ENCODE results near the gene POU4F3. TPM values are rescaled to one million over a fixed set of nuclear protein-coding genes. Genes with fewer than 3 reads are reported as not detected.

Gene POU4F3
- total and polyA plus RNA-seq, 3 donors from 2014 or later: not detected

DNA sequence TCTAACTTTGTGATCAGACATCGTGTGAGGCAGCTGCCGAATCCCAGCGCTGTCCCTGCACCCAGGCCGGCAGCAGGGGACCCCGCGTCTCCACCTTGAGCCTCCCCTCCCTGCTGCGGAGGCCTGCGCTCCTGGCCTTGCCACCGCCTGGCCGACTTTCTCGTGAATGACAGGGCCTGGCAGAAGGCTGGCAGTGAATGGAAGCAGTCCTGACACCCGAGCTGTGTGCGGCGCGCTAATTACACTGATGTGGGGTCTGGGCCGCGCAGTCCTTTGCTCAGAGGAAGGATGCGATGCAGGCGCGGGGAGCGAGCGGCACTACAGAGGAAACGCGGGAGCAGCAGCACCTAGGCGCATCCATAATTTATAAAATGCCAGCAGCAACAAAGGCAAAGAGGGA lies 40.3 kb downstream of the POU4F3 start:
- no peaks in the 10 kb centered on the region for H3K9me3 ChIP-seq
- H3K4me1 ChIP-seq: no peaks in the 10 kb centered on the region
- no peak for TF ChIP-seq POLR2A (IDR thresholded peaks at IDR 0.05)
- no peaks in the 10 kb centered on the region for H3K36me3 ChIP-seq (ENCODE audit: low read depth, missing control alignments)
- 10 to 20% methylated on average over 24 to 25 of the region's 25 CpGs for WGBS, 2 donors
- no peak overlapping the region for H3K27ac ChIP-seq
- peak; percentile 18 for DNase-seq
- H3K4me3 ChIP-seq: peak overlapping the region in 1 of 2 donors; percentile 15
- intact Hi-C loops (cut with DNase I; ENCODE audit: low total_unique reads): no loop called here
- no peaks in the 10 kb centered on the region for H3K27me3 ChIP-seq

- WGBS, 2 donors: 90 to 93% methylated on average over 2 of the region's 2 CpGs
- TF ChIP-seq, protein P1, sequence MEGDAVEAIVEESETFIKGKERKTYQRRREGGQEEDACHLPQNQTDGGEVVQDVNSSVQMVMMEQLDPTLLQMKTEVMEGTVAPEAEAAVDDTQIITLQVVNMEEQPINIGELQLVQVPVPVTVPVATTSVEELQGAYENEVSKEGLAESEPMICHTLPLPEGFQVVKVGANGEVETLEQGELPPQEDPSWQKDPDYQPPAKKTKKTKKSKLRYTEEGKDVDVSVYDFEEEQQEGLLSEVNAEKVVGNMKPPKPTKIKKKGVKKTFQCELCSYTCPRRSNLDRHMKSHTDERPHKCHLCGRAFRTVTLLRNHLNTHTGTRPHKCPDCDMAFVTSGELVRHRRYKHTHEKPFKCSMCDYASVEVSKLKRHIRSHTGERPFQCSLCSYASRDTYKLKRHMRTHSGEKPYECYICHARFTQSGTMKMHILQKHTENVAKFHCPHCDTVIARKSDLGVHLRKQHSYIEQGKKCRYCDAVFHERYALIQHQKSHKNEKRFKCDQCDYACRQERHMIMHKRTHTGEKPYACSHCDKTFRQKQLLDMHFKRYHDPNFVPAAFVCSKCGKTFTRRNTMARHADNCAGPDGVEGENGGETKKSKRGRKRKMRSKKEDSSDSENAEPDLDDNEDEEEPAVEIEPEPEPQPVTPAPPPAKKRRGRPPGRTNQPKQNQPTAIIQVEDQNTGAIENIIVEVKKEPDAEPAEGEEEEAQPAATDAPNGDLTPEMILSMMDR (IDR thresholded peaks at IDR 0.05): no peak
- no peak for TF ChIP-seq POLR2A (IDR thresholded peaks at IDR 0.05)
- Histone ChIP-seq H3K36me3 (ENCODE audit: low read depth, missing control alignments) (no peaks in the 10 kb centered on the region), H3K9me3 (no peaks in the 10 kb centered on the region), H3K27me3 (no peaks in the 10 kb centered on the region), H3K4me3 (no peak overlapping the region), H3K4me1 (no peaks in the 10 kb centered on the region), H3K27ac (no peak overlapping the region)
- intact Hi-C loops (cut with DNase I; ENCODE audit: low total_unique reads): no loop called here
- DNase-seq: no peak
Observed at GRCh38 chr5:146380714-146381113, 42.1 kb downstream of the POU4F3 start.

GRCh38 chr5:146388386-146388785 lies 49.7 kb downstream of the POU4F3 start:
- Histone ChIP-seq H3K4me3 (no peak overlapping the region), H3K27ac (no peak overlapping the region), H3K27me3 (no peaks in the 10 kb centered on the region), H3K36me3 (ENCODE audit: low read depth, missing control alignments) (no peaks in the 10 kb centered on the region), H3K4me1 (no peaks in the 10 kb centered on the region), H3K9me3 (no peaks in the 10 kb centered on the region)
- 71 to 73% methylated on average over 2 of the region's 2 CpGs for WGBS, 2 donors
- intact Hi-C loops (cut with DNase I; ENCODE audit: low total_unique reads): no loop called here
- DNase-seq: no peak
- TF ChIP-seq, protein P1 (IDR thresholded peaks at IDR 0.05): no peak
- TF ChIP-seq POLR2A (IDR thresholded peaks at IDR 0.05): no peak

DNA sequence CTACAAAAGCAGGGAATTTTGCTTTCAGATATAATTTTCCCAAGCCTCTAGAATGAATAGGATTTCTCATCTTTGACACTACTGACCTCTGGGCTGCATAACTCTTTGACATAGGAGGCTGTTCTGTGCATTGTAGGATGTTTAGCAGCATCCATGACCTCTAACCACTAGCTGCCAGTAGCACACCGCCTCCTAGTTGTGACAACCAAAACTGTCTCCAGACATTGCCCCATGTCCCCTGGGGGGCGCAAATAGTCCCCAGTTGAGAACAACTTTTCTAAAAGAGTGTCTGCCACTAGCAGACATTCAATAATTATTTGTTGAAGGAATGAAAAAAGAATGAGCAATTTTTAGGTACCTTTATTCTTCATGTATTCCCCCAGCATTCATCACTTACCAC lies 51.8 kb downstream of the POU4F3 start:
- H3K36me3 ChIP-seq (ENCODE audit: low read depth, missing control alignments): no peaks in the 10 kb centered on the region
- intact Hi-C loops (cut with DNase I; ENCODE audit: low total_unique reads): no loop called here
- no peaks in the 10 kb centered on the region for H3K9me3 ChIP-seq
- no peak overlapping the region for H3K27ac ChIP-seq
- H3K4me3 ChIP-seq: no peak overlapping the region
- TF ChIP-seq POLR2A (IDR thresholded peaks at IDR 0.05): no peak
- TF ChIP-seq, protein P1 (IDR thresholded peaks at IDR 0.05): no peak
- no peaks in the 10 kb centered on the region for H3K27me3 ChIP-seq
- no peak for DNase-seq
- no peaks in the 10 kb centered on the region for H3K4me1 ChIP-seq
- 39 to 47% methylated on average over 2 of the region's 2 CpGs for WGBS, 2 donors

Other genes starting within 250 kb of the POU4F3 start
- gene PLAC8L1, start 233.3 kb upstream of the POU4F3 start, total RNA-seq: 1 to 10 TPM; 4.4 to 7.8 TPM
- 27.7 TPM for gene PLAC8L1, start 233.3 kb upstream of the POU4F3 start, polyA plus RNA-seq (ENCODE audit: insufficient read depth, low read depth, low replicate concordance)
- 10 to 100 TPM; 59.2 to 68.1 TPM for gene LARS1, start 156.2 kb upstream of the POU4F3 start, total RNA-seq
- gene LARS1, start 156.2 kb upstream of the POU4F3 start, polyA plus RNA-seq (ENCODE audit: insufficient read depth, low read depth, low replicate concordance): 58.0 TPM
- 10 to 100 TPM; 35.2 to 37.2 TPM for gene RBM27, start 135.2 kb upstream of the POU4F3 start, total RNA-seq
- 20.3 TPM for gene RBM27, start 135.2 kb upstream of the POU4F3 start, polyA plus RNA-seq (ENCODE audit: insufficient read depth, low read depth, low replicate concordance)
- gene TCERG1, start 108.5 kb downstream of the POU4F3 start, total RNA-seq: 100 to 1,000 TPM; 122 to 134 TPM
- 43.0 TPM for gene TCERG1, start 108.5 kb downstream of the POU4F3 start, polyA plus RNA-seq (ENCODE audit: insufficient read depth, low read depth, low replicate concordance)
- gene GPR151, start 177.4 kb downstream of the POU4F3 start, total RNA-seq: not detected
- not detected for gene GPR151, start 177.4 kb downstream of the POU4F3 start, polyA plus RNA-seq (ENCODE audit: insufficient read depth, low read depth, low replicate concordance)

Data from testis (tissue), 3 donors.